OCI-LY7 (cell line): ENCODE data around the gene OR52I2.

ENCODE experiments used
- CTCF ChIP-seq: fragments of 200-600 bp; sonication (generic); conservative IDR thresholded peaks from 2 replicates; pipeline ENCODE4 v1.5.1; 2014; ENCODE audit warnings: mild to moderate bottlenecking, antibody characterized with exemption, low read length, moderate library complexity, mixed read lengths
- EZH2phosphoT487 ChIP-seq: fragments of 200-600 bp; sonication (generic); IDR thresholded peaks from 2 replicates; pipeline ENCODE4 v1.6.1; 2018; ENCODE audit warnings: low read depth, borderline replicate concordance, mild to moderate bottlenecking, mixed run types, antibody characterized with exemption, low read length, moderate library complexity, mixed read lengths

DNA sequence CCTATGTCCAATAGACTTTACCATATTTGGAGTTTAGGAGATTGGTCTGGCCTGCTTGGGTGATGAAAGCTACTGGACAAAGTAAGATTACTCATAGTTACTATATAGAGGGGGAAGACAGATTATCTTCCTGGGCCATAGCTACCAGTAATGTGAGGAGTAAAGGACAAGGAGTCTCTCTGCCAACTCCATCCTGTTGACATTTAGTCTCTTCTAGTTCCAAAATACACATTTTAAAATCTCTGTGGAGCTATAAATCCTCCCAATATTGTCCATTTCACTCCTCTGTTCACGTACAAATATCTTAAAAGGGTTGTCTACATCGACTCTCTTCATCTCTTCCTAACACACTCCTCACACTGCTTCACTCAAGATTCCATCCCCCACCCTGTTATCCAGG lies 54.6 kb downstream of the OR52I2 start:
- TF ChIP-seq CTCF, result no peak
- TF ChIP-seq EZH2phosphoT487, result no peak
